H9 (cell line): ENCODE results near the gene DLST. TPM values are rescaled to one million over a fixed set of nuclear protein-coding genes. Genes with fewer than 3 reads are reported as not detected.

Experiments used
- DNase-seq: peaks from one replicate; pipeline ENCODE4 v3.0.0-alpha.2; 2017
- H2AFZ ChIP-seq: one replicate; pipeline ENCODE4 v1.6.1; 2013; ENCODE audit warnings: mild to moderate bottlenecking, low read length, control low read depth, moderate library complexity
- H2AK5ac ChIP-seq: 2 replicates; pipeline ENCODE4 v1.6.1; 2013; ENCODE audit warnings: low read length, control low read depth, mixed read lengths; ENCODE audit not compliant: insufficient read length
- H2BK120ac ChIP-seq: one replicate; pipeline ENCODE4 v1.6.1; 2013; ENCODE audit warnings: low read depth, mild to moderate bottlenecking, low read length, control low read depth, inconsistent platforms; ENCODE audit not compliant: poor library complexity, severe bottlenecking
- H2BK12ac ChIP-seq: 2 replicates; pipeline ENCODE4 v1.6.1; 2013; ENCODE audit warnings: low read length, control low read depth, mixed read lengths, low read depth; ENCODE audit not compliant: insufficient read length
- H2BK15ac ChIP-seq: 2 replicates; pipeline ENCODE4 v1.6.1; 2013; ENCODE audit warnings: low read depth, low read length, control low read depth
- H2BK20ac ChIP-seq: one replicate; pipeline ENCODE4 v1.6.1; 2013; ENCODE audit warnings: low read depth, mild to moderate bottlenecking, low read length, control low read depth, inconsistent platforms; ENCODE audit not compliant: poor library complexity, severe bottlenecking
- H2BK5ac ChIP-seq: 2 replicates; pipeline ENCODE4 v1.6.1; 2013; ENCODE audit warnings: low read length, control low read depth, mixed read lengths; ENCODE audit not compliant: insufficient read length
- H3K14ac ChIP-seq: 2 replicates; pipeline ENCODE4 v1.6.1; 2013; ENCODE audit warnings: low read length, control low read depth; ENCODE audit not compliant: insufficient read depth
- H3K18ac ChIP-seq: 2 replicates; pipeline ENCODE4 v1.6.1; 2013; ENCODE audit warnings: low read depth, mild to moderate bottlenecking, mixed read lengths, low read length, control low read depth; ENCODE audit not compliant: insufficient read length
- H3K23ac ChIP-seq: 2 replicates; pipeline ENCODE4 v1.6.1; 2013; ENCODE audit warnings: low read length, control low read depth, mixed read lengths, low read depth; ENCODE audit not compliant: insufficient read length
- H3K23me2 ChIP-seq: 2 replicates; pipeline ENCODE4 v1.6.1; 2013; ENCODE audit warnings: low read depth, mild to moderate bottlenecking, mixed read lengths, low read length, control low read depth; ENCODE audit not compliant: insufficient read length, poor library complexity, severe bottlenecking
- H3K27ac ChIP-seq: 2 replicates; pipeline ENCODE4 v1.5.1; 2013; ENCODE audit warnings: low read length, control low read depth, mixed read lengths, low read depth; ENCODE audit not compliant: insufficient read length
- H3K27me3 ChIP-seq: 2 replicates; pipeline ENCODE4 v1.6.1; 2013; ENCODE audit warnings: low read length, control low read depth, inconsistent platforms; ENCODE audit not compliant: insufficient read depth
- H3K4ac ChIP-seq: 2 replicates; pipeline ENCODE4 v1.6.1; 2013; ENCODE audit warnings: low read depth, mild to moderate bottlenecking, control low read depth, inconsistent platforms, low read length, moderate library complexity
- H3K4me1 ChIP-seq: 2 replicates; pipeline ENCODE4 v1.6.1; 2013; ENCODE audit warnings: low read length, control low read depth, inconsistent platforms; ENCODE audit not compliant: insufficient read depth
- H3K4me2 ChIP-seq: 2 replicates; pipeline ENCODE4 v1.6.1; 2013; ENCODE audit warnings: low read length, control low read depth, mixed read lengths; ENCODE audit not compliant: insufficient read length, insufficient read depth
- H3K56ac ChIP-seq: 2 replicates; pipeline ENCODE4 v1.6.1; 2013; ENCODE audit warnings: low read depth, mild to moderate bottlenecking, mixed read lengths, low read length, control low read depth; ENCODE audit not compliant: insufficient read length
- H3K79me1 ChIP-seq: 2 replicates; pipeline ENCODE4 v1.6.1; 2013; ENCODE audit warnings: low read depth, mild to moderate bottlenecking, moderate library complexity, low read length, control low read depth, inconsistent platforms; ENCODE audit not compliant: insufficient read depth, poor library complexity, severe bottlenecking
- H3K79me2 ChIP-seq: 2 replicates; pipeline ENCODE4 v1.6.1; 2013; ENCODE audit warnings: low read length, control low read depth, inconsistent platforms; ENCODE audit not compliant: insufficient read depth
- H3K9ac ChIP-seq: 2 replicates; pipeline ENCODE4 v1.6.1; 2013; ENCODE audit warnings: low read length, control low read depth, mixed read lengths; ENCODE audit not compliant: insufficient read length; ENCODE audit errors: extremely low read depth
- H3K9me3 ChIP-seq: one replicate; pipeline ENCODE4 v1.6.1; 2013; ENCODE audit warnings: low read depth, low read length, inconsistent platforms; ENCODE audit not compliant: control insufficient read depth
- H3T11ph ChIP-seq: one replicate; pipeline ENCODE4 v1.6.1; 2013; ENCODE audit warnings: mild to moderate bottlenecking, low read length, control low read depth, inconsistent platforms
- H4K20me1 ChIP-seq: one replicate; pipeline ENCODE4 v1.6.1; 2013; ENCODE audit not compliant: control insufficient read depth, insufficient read length, insufficient read depth
- H4K5ac ChIP-seq: 2 replicates; pipeline ENCODE4 v1.6.1; 2013; ENCODE audit warnings: low read depth, mild to moderate bottlenecking, mixed read lengths, low read length, control low read depth; ENCODE audit not compliant: insufficient read length
- H4K8ac ChIP-seq: replicated peaks from 2 replicates; pipeline ENCODE4 v1.6.1; 2013; ENCODE audit warnings: low read length, control low read depth, mixed read lengths, low read depth; ENCODE audit not compliant: insufficient read length
- H4K91ac ChIP-seq: 2 replicates; pipeline ENCODE4 v1.6.1; 2013; ENCODE audit warnings: low read depth, mild to moderate bottlenecking, moderate library complexity, mixed read lengths, low read length, control low read depth; ENCODE audit not compliant: insufficient read length
- H3K27ac Mint-ChIP-seq, 3 experiments: 2 replicates in 2 of 3; 3 replicates in 1 of 3; pipeline ENCODE4 v1.8.0; 2020 to 2021; ENCODE audit warnings: mixed read lengths in 3 of 3, mild to moderate bottlenecking in 1 of 3, moderate library complexity in 1 of 3
- H3K27me3 Mint-ChIP-seq: 2 replicates; pipeline ENCODE4 v1.8.0; 2021; ENCODE audit warnings: low read depth, mild to moderate bottlenecking, moderate library complexity, mixed read lengths
- H3K36me3 Mint-ChIP-seq, 3 experiments: 2 replicates in 2 of 3; 3 replicates in 1 of 3; pipeline ENCODE4 v1.8.0; 2020 to 2021; ENCODE audit warnings: low read depth in 3 of 3, mixed read lengths in 3 of 3; ENCODE audit not compliant: insufficient read depth in 1 of 3
- H3K4me1 Mint-ChIP-seq, 2 experiments: 2 replicates each; pipeline ENCODE4 v1.8.0; 2020; ENCODE audit warnings: mixed read lengths in 2 of 2
- H3K4me3 Mint-ChIP-seq, 2 experiments: 2 replicates in 1 of 2; 3 replicates in 1 of 2; pipeline ENCODE4 v1.8.0; 2020 to 2021; ENCODE audit warnings: mild to moderate bottlenecking in 2 of 2, mixed read lengths in 2 of 2, moderate library complexity in 1 of 2
- H3K9me3 Mint-ChIP-seq, 2 experiments: 2 replicates in 1 of 2; 3 replicates in 1 of 2; pipeline ENCODE4 v1.8.0; 2020; ENCODE audit warnings: mild to moderate bottlenecking in 2 of 2, mixed read lengths in 2 of 2, moderate library complexity in 1 of 2
- WGBS: extraction: QIAGEN DNeasy Blood & Tissue Kit; methylation state at CpG from one replicate; pipeline ENCODE4 v1.1.7; 2013; ENCODE audit warnings: missing lambda C conversion rate, low lambda C conversion rate, mixed read lengths; ENCODE audit not compliant: insufficient read length; ENCODE audit errors: extremely low coverage; 5-methylcytosine and 5-hydroxymethylcytosine counted together
- total RNA-seq: library from RNA; stranded (reverse); gene quantifications from 2 replicates; pipeline ENCODE4 v1.2.1, GENCODE V29; 2021
- TF ChIP-seq, protein P1 (sequence below): fragments of 200-600 bp; sonication (generic); conservative IDR thresholded peaks from 3 replicates; pipeline ENCODE4 v1.8.0; 2021; ENCODE audit warnings: antibody characterized with exemption, mild to moderate bottlenecking

DLST gene
- total RNA-seq, 1 experiment from 2014 or later, result 116 TPM

DNA sequence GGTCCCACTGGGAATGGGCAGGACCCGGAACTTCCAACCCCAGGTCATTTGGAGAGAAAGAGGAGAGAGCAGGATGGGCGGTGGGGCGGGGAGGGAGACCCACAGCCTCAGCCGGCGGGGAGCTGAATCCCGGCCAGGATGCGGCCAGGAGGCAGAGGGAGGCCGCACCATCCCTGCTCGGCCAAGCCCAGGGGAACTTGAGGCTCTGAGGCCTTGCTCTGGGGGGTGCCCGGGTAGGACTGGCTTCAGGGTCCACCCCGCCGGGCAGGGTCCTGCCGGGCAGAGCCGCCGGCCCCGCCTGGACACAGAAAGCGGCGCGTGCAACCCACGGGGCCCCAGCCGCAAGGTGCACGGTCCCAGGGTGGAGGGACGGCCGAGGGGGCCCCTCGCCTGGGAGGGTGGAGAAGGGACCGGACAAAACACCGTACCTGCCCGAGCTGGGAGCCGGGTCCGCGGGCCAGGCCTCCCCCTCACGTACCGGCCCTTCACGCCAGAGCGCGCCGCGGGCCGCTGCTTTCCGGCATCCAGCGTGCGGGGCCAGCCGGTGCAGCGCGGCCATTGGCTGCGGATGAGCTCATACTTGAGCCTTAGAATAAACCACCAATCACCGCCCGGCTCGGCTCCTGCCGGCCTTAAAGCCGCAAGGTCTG is 41.2 kb downstream of the DLST start, which contains the start of gene RPS6KL1:
TSS of gene RPS6KL1 (minus strand) at position 509 of the 650 bp plus-strand sequence. CDS start 1,719 bp downstream, outside the sequence.
- no peaks in the 10 kb centered on the region for H3K9me3 Mint-ChIP-seq
- H3K23ac ChIP-seq, result no peak within 1 kb of the TSS
- H3K79me1 ChIP-seq, result no peaks in the 10 kb centered on the region
- peak; percentile 93 for DNase-seq
- no peak within 1 kb of the TSS for H3K4ac ChIP-seq
- H3K27me3 ChIP-seq, result no peaks in the 10 kb centered on the region
- H2AFZ ChIP-seq, result no peak within 1 kb of the TSS
- peaks cover 0 to 6% (median 0%) of the 10 kb centered on the region in 3 experiments; a peak in 1 of 7 replicates for H3K36me3 Mint-ChIP-seq
- H2BK15ac ChIP-seq, result no peak within 1 kb of the TSS
- no peak within 1 kb of the TSS for H2BK120ac ChIP-seq
- no peak within 1 kb of the TSS for H2BK5ac ChIP-seq
- TF ChIP-seq, protein P1, sequence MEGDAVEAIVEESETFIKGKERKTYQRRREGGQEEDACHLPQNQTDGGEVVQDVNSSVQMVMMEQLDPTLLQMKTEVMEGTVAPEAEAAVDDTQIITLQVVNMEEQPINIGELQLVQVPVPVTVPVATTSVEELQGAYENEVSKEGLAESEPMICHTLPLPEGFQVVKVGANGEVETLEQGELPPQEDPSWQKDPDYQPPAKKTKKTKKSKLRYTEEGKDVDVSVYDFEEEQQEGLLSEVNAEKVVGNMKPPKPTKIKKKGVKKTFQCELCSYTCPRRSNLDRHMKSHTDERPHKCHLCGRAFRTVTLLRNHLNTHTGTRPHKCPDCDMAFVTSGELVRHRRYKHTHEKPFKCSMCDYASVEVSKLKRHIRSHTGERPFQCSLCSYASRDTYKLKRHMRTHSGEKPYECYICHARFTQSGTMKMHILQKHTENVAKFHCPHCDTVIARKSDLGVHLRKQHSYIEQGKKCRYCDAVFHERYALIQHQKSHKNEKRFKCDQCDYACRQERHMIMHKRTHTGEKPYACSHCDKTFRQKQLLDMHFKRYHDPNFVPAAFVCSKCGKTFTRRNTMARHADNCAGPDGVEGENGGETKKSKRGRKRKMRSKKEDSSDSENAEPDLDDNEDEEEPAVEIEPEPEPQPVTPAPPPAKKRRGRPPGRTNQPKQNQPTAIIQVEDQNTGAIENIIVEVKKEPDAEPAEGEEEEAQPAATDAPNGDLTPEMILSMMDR, result no peak
- H3T11ph ChIP-seq, result no peak within 1 kb of the TSS
- H4K5ac ChIP-seq, result no peak within 1 kb of the TSS
- H3K9me3 ChIP-seq, result no peaks in the 10 kb centered on the region
- H4K8ac ChIP-seq, result no peak within 1 kb of the TSS
- H3K23me2 ChIP-seq, result peaks cover 4% of the 10 kb centered on the region
- no peak within 1 kb of the TSS for H2AK5ac ChIP-seq
- H2BK12ac ChIP-seq, result no peak within 1 kb of the TSS
- no peak within 1 kb of the TSS; a peak in 2 of 7 replicates for H3K27ac Mint-ChIP-seq
- H4K91ac ChIP-seq, result no peak within 1 kb of the TSS
- H3K9ac ChIP-seq, result peak within 1 kb of the TSS; percentile 68
- peaks cover 5 to 6% of the 10 kb centered on the region in 2 experiments; a peak in 3 of 4 replicates for H3K4me1 Mint-ChIP-seq
- H3K14ac ChIP-seq, result peak within 1 kb of the TSS; percentile 92
- H3K4me1 ChIP-seq, result no peaks in the 10 kb centered on the region
- WGBS, result no CpG with 5 or more reads among the region's 51 CpGs
- H2BK20ac ChIP-seq, result no peak within 1 kb of the TSS
- H3K79me2 ChIP-seq, result no peaks in the 10 kb centered on the region
- no peaks in the 10 kb centered on the region for H4K20me1 ChIP-seq
- peak within 1 kb of the TSS; percentile 81 for H3K18ac ChIP-seq
- peaks cover 8% of the 10 kb centered on the region for H3K27me3 Mint-ChIP-seq
- peak within 1 kb of the TSS; percentile 85 to 91 for H3K4me3 Mint-ChIP-seq
- H3K56ac ChIP-seq, result no peak within 1 kb of the TSS
- no peak within 1 kb of the TSS for H3K27ac ChIP-seq
- peak within 1 kb of the TSS; percentile 54 for H3K4me2 ChIP-seq
